ENCODE measurements around the gene RTN4R.

DNA sequence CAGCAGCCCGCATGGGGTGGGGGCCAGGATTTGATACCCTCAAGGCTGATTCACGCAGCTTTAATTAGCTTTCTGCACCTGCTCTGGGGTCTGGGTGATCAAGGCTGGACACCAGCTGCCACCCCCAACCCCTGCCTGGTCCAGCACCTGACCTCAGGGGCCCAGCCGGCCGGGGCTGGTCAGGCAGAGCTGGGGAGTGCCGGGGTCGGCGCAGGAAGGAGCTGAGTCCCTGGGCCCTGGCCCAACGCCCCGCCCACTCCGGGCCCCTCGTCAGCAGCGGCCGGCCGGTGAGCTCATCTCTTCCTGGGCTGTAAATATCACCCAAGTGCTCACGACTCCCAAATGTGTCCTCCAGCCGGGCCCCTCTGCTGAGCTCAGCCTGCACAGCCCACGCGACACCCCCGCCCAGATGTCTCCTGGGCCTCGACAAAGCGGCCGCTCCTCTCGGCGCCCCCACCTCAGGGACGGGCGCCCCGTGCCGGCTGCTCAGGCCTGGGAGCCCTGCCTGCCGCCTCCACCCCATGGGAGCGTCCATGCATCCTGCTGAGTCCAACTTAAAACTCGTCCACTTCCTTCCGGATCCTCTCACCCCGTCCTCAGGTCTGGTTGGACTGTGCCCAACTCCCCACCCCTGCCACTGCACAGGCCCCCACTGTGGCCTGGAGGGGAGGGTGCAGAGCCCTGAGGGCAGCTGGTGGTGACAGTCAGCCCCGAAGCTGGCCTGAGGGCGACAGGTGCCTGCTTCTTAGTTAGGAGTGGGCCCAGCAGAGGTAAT is 29.0 kb downstream of the RTN4R start:
- TF ChIP-seq ZNF384 (IDR thresholded peaks at IDR 0.05) (no peak), BHLHE40 (IDR thresholded peaks at IDR 0.05; ENCODE audit: borderline replicate concordance) (no peak), ARNT (IDR thresholded peaks at IDR 0.05) (no peak), SUZ12 (IDR thresholded peaks at IDR 0.05) (no peak), CTBP1 (IDR thresholded peaks at IDR 0.05; ENCODE audit: borderline replicate concordance) (no peak), FOXA1 (IDR thresholded peaks at IDR 0.05) (no peak), HDGF (IDR thresholded peaks at IDR 0.05; ENCODE audit: borderline replicate concordance) (no peak), FOXK2 (IDR thresholded peaks at IDR 0.05) (no peak), SP1 (IDR thresholded peaks at IDR 0.05) (no peak), TARDBP (IDR thresholded peaks at IDR 0.05) (no peak)
- TF ChIP-seq, protein P1, sequence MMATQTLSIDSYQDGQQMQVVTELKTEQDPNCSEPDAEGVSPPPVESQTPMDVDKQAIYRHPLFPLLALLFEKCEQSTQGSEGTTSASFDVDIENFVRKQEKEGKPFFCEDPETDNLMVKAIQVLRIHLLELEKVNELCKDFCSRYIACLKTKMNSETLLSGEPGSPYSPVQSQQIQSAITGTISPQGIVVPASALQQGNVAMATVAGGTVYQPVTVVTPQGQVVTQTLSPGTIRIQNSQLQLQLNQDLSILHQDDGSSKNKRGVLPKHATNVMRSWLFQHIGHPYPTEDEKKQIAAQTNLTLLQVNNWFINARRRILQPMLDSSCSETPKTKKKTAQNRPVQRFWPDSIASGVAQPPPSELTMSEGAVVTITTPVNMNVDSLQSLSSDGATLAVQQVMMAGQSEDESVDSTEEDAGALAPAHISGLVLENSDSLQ (IDR thresholded peaks at IDR 0.05): no peak

Measured in HEK293T (cell line).